GM23338 (cell line): ENCODE results near the gene MRPL1. TPM values are rescaled to one million over a fixed set of nuclear protein-coding genes. Genes with fewer than 3 reads are reported as not detected.

Experiments used
- ATAC-seq: fragments of 200-7000 bp; cut with Tn5 transposase; 3 replicates; pipeline ENCODE4 v1.9.1; 2020
- DNase-seq: peaks from one replicate; pipeline ENCODE4 v3.0.0-alpha.2; 2015; ENCODE audit warnings: low spot score
- H2AFZ ChIP-seq: fragments of 200-600 bp; sonication (generic); 2 replicates; pipeline ENCODE4 v1.8.0; 2016; ENCODE audit warnings: antibody characterized with exemption, mild to moderate bottlenecking, moderate library complexity
- H3F3A ChIP-seq: fragments of 200-600 bp; sonication (generic); replicated peaks from 2 replicates; pipeline ENCODE4 v1.8.0; 2017; ENCODE audit warnings: antibody characterized with exemption, mixed run types, low read depth
- H3K27ac ChIP-seq: fragments of 200-600 bp; sonication (generic); 2 replicates; pipeline ENCODE4 v1.6.1; 2016; ENCODE audit warnings: low read depth
- H3K27me3 ChIP-seq: fragments of 200-600 bp; sonication (generic); 2 replicates; pipeline ENCODE4 v1.8.0; 2016; ENCODE audit warnings: mild to moderate bottlenecking, mixed run types, moderate library complexity; ENCODE audit not compliant: insufficient read depth
- H3K36me3 ChIP-seq: fragments of 200-600 bp; sonication (generic); 2 replicates; pipeline ENCODE4 v1.8.0; 2016; ENCODE audit warnings: mild to moderate bottlenecking; ENCODE audit not compliant: insufficient read depth
- H3K4me1 ChIP-seq: fragments of 200-600 bp; sonication (generic); 2 replicates; pipeline ENCODE4 v1.8.0; 2016; ENCODE audit warnings: mild to moderate bottlenecking, moderate library complexity; ENCODE audit not compliant: insufficient read depth
- H3K4me2 ChIP-seq: fragments of 200-600 bp; sonication (generic); 2 replicates; pipeline ENCODE4 v1.7.1; 2017; ENCODE audit warnings: mixed run types
- H3K4me3 ChIP-seq: fragments of 200-600 bp; sonication (generic); 2 replicates; pipeline ENCODE4 v1.6.1; 2016; ENCODE audit warnings: mixed run types
- H3K79me2 ChIP-seq: fragments of 200-600 bp; sonication (generic); replicated peaks from 2 replicates; pipeline ENCODE4 v1.8.0; 2017; ENCODE audit warnings: mild to moderate bottlenecking; ENCODE audit not compliant: insufficient read depth
- H3K9me2 ChIP-seq: fragments of 200-600 bp; sonication (generic); 2 replicates; pipeline ENCODE4 v1.8.0; 2017; ENCODE audit not compliant: insufficient read depth
- H4K20me1 ChIP-seq: fragments of 200-600 bp; sonication (generic); replicated peaks from 2 replicates; pipeline ENCODE4 v1.8.0; 2017; ENCODE audit warnings: mild to moderate bottlenecking; ENCODE audit not compliant: insufficient read depth
- H3K27ac Mint-ChIP-seq: 2 replicates; pipeline ENCODE4 v1.8.0; 2020; ENCODE audit warnings: inconsistent platforms, mild to moderate bottlenecking, moderate library complexity, mixed read lengths
- H3K27me3 Mint-ChIP-seq: 3 replicates; pipeline ENCODE4 v1.8.0; 2022; ENCODE audit warnings: low read depth, mild to moderate bottlenecking, moderate library complexity, mixed read lengths, inconsistent platforms; ENCODE audit not compliant: insufficient read depth, poor library complexity
- H3K36me3 Mint-ChIP-seq: 3 replicates; pipeline ENCODE4 v1.8.0; 2021; ENCODE audit warnings: low read depth, mild to moderate bottlenecking, inconsistent platforms, moderate library complexity, mixed read lengths
- H3K4me1 Mint-ChIP-seq: 3 replicates; pipeline ENCODE4 v1.8.0; 2020; ENCODE audit warnings: mild to moderate bottlenecking, inconsistent platforms, mixed read lengths
- H3K4me3 Mint-ChIP-seq: 3 replicates; pipeline ENCODE4 v1.8.0; 2021; ENCODE audit warnings: moderate library complexity, mild to moderate bottlenecking, inconsistent platforms, mixed read lengths
- H3K9me3 Mint-ChIP-seq: 3 replicates; pipeline ENCODE4 v1.8.0; 2020; ENCODE audit warnings: moderate library complexity, mild to moderate bottlenecking, inconsistent platforms, mixed read lengths
- EZH2phosphoT487 ChIP-seq: fragments of 200-600 bp; sonication (generic); IDR thresholded peaks from one replicate; pipeline ENCODE4 v1.8.1; 2018; ENCODE audit warnings: antibody characterized with exemption; ENCODE audit not compliant: unreplicated experiment
- JUNB ChIP-seq: IDR thresholded peaks from one replicate; pipeline ENCODE4 v1.6.1; 2016; ENCODE audit warnings: antibody characterized with exemption; ENCODE audit not compliant: unreplicated experiment
- NANOG ChIP-seq: IDR thresholded peaks from 2 replicates; pipeline ENCODE4 v1.6.1; 2016; ENCODE audit warnings: antibody characterized with exemption, borderline replicate concordance
- POLR2AphosphoS5 ChIP-seq: IDR thresholded peaks from 2 replicates; pipeline ENCODE4 v1.6.1; 2016; ENCODE audit warnings: antibody characterized with exemption, low read depth
- STAT1 ChIP-seq: IDR thresholded peaks from one replicate; pipeline ENCODE4 v1.6.1; 2016; ENCODE audit warnings: antibody characterized with exemption; ENCODE audit not compliant: unreplicated experiment
- ZNF114 ChIP-seq: fragments of 250-450 bp; sonication (Bioruptor Pico); IDR thresholded peaks from 2 replicates; pipeline ENCODE4 v1.5.0; 2020; ENCODE audit warnings: mild to moderate bottlenecking, moderate library complexity
- ZNF331 ChIP-seq: fragments of 250-450 bp; sonication (Bioruptor Pico); IDR thresholded peaks from 2 replicates; pipeline ENCODE4 v1.5.0; 2020; ENCODE audit warnings: low read depth, mild to moderate bottlenecking, moderate library complexity
- polyA plus RNA-seq: library from polyadenylated mRNA; unstranded; fragments of >200 nt; fragmentation: Nextera tagmentation; extraction: Ambion mirVana; gene quantifications from 2 replicates; pipeline ENCODE4 v1.2.1, GENCODE V29; 2016
- total RNA-seq: library from RNA; depleted of rRNA; stranded (reverse); fragments of >200 nt; shearing (Covaris generic); gene quantifications from 2 replicates; pipeline ENCODE4 v1.2.3, GENCODE V29; 2014
- TF ChIP-seq, protein P1 (sequence below): fragments of 250-450 bp; sonication (Bioruptor Pico); IDR thresholded peaks from 2 replicates; pipeline ENCODE4 v1.5.0; 2020; ENCODE audit warnings: mild to moderate bottlenecking, moderate library complexity
- TF ChIP-seq, protein P2 (sequence below): IDR thresholded peaks from 2 replicates; pipeline ENCODE4 v1.6.1; 2016; ENCODE audit warnings: antibody characterized with exemption
- TF ChIP-seq, protein P3 (sequence below), 2 experiments: fragments of 200-600 bp in 1 of 2; sonication (generic) in 1 of 2; conservative IDR thresholded peaks; 2 replicates each; pipeline versions ENCODE4 v1.5.1 to v1.6.1; 2016 to 2017; ENCODE audit warnings: antibody characterized with exemption in 2 of 2, low read depth in 2 of 2, mild to moderate bottlenecking in 2 of 2, moderate library complexity in 1 of 2
- TF ChIP-seq, protein P4 (sequence below): IDR thresholded peaks from one replicate; pipeline ENCODE4 v1.6.1; 2018; ENCODE audit warnings: antibody characterized with exemption; ENCODE audit not compliant: unreplicated experiment

Gene MRPL1
- total and polyA plus RNA-seq, 2 experiments from 2014 or later = 29.2 to 46.5 TPM

DNA sequence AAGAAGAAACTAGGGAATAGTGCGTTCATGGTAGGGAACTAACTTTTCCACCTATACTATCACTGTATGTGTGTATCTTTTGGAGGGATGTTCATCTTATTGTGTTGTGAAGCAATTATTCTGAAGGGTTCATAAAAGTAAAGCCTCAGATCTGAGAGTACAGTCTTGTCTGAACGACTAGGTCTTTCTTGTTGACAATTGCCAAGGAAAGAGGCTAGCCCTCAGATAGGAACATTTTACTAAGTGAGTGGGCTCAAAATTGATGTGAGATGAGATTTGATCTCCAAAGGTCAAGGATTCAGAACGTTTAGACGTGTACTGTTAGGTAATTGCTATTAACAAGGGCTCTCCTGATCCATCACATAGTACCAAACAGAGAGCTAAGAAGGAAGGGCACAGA lies 28.2 kb upstream of the MRPL1 start (continued):
- TF ChIP-seq, protein P1, sequence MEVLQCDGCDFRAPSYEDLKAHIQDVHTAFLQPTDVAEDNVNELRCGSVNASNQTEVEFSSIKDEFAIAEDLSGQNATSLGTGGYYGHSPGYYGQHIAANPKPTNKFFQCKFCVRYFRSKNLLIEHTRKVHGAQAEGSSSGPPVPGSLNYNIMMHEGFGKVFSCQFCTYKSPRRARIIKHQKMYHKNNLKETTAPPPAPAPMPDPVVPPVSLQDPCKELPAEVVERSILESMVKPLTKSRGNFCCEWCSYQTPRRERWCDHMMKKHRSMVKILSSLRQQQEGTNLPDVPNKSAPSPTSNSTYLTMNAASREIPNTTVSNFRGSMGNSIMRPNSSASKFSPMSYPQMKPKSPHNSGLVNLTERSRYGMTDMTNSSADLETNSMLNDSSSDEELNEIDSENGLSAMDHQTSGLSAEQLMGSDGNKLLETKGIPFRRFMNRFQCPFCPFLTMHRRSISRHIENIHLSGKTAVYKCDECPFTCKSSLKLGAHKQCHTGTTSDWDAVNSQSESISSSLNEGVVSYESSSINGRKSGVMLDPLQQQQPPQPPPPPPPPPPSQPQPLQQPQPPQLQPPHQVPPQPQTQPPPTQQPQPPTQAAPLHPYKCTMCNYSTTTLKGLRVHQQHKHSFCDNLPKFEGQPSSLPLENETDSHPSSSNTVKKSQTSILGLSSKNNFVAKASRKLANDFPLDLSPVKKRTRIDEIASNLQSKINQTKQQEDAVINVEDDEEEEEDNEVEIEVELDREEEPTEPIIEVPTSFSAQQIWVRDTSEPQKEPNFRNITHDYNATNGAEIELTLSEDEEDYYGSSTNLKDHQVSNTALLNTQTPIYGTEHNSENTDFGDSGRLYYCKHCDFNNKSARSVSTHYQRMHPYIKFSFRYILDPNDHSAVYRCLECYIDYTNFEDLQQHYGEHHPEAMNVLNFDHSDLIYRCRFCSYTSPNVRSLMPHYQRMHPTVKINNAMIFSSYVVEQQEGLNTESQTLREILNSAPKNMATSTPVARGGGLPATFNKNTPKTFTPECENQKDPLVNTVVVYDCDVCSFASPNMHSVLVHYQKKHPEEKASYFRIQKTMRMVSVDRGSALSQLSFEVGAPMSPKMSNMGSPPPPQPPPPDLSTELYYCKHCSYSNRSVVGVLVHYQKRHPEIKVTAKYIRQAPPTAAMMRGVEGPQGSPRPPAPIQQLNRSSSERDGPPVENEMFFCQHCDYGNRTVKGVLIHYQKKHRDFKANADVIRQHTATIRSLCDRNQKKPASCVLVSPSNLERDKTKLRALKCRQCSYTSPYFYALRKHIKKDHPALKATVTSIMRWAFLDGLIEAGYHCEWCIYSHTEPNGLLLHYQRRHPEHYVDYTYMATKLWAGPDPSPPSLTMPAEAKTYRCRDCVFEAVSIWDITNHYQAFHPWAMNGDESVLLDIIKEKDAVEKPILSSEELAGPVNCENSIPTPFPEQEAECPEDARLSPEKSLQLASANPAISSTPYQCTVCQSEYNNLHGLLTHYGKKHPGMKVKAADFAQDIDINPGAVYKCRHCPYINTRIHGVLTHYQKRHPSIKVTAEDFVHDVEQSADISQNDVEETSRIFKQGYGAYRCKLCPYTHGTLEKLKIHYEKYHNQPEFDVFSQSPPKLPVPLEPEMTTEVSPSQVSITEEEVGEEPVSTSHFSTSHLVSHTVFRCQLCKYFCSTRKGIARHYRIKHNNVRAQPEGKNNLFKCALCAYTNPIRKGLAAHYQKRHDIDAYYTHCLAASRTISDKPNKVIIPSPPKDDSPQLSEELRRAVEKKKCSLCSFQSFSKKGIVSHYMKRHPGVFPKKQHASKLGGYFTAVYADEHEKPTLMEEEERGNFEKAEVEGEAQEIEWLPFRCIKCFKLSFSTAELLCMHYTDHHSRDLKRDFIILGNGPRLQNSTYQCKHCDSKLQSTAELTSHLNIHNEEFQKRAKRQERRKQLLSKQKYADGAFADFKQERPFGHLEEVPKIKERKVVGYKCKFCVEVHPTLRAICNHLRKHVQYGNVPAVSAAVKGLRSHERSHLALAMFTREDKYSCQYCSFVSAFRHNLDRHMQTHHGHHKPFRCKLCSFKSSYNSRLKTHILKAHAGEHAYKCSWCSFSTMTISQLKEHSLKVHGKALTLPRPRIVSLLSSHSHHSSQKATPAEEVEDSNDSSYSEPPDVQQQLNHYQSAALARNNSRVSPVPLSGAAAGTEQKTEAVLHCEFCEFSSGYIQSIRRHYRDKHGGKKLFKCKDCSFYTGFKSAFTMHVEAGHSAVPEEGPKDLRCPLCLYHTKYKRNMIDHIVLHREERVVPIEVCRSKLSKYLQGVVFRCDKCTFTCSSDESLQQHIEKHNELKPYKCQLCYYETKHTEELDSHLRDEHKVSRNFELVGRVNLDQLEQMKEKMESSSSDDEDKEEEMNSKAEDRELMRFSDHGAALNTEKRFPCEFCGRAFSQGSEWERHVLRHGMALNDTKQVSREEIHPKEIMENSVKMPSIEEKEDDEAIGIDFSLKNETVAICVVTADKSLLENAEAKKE (CRISPR knock-in tag) = no peak
- TF ChIP-seq ZNF331 (CRISPR knock-in tag) (no peak), ZNF114 (CRISPR knock-in tag) (no peak), POLR2AphosphoS5 (no peak), JUNB (no peak), EZH2phosphoT487 (no peak)
- TF ChIP-seq, protein P2, sequence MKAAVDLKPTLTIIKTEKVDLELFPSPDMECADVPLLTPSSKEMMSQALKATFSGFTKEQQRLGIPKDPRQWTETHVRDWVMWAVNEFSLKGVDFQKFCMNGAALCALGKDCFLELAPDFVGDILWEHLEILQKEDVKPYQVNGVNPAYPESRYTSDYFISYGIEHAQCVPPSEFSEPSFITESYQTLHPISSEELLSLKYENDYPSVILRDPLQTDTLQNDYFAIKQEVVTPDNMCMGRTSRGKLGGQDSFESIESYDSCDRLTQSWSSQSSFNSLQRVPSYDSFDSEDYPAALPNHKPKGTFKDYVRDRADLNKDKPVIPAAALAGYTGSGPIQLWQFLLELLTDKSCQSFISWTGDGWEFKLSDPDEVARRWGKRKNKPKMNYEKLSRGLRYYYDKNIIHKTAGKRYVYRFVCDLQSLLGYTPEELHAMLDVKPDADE = no peak

DNA sequence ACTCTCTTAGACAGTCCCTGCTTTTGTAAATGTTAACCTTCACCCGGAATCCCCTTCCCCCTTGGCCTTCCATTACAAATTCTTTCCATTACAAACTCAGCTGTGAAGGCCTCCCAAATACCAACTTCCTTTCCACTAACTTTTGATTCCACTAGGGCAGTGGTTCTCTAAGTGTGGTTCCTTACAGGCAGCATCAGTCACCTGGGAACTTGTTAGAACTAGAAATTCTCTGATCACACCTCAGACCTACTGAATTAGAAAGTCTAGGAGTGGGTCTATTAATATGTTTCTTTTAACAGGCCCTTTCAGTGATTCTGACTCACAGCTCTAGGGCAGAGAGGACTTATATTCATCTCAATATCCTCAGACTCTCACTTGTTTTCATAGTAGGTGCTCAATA lies 19.0 kb upstream of the MRPL1 start:
- Histone ChIP-seq H2AFZ (peak overlapping the region; percentile 6; the same call in 1 of the 2 replicates), H3K27ac (no peak overlapping the region), H3K27me3 (no peaks in the 10 kb centered on the region), H3F3A (no peaks in the 10 kb centered on the region), H3K36me3 (no peaks in the 10 kb centered on the region), H4K20me1 (no peaks in the 10 kb centered on the region), H3K4me1 (peaks cover 7% of the 10 kb centered on the region), H3K4me2 (no peak overlapping the region), H3K79me2 (no peaks in the 10 kb centered on the region), H3K4me3 (no peak overlapping the region), H3K9me2 (no peaks in the 10 kb centered on the region)
- no peak overlapping the region for H3K27ac Mint-ChIP-seq
- peaks cover 2% of the 10 kb centered on the region for H3K27me3 Mint-ChIP-seq
- H3K4me1 Mint-ChIP-seq = peaks cover 11% of the 10 kb centered on the region; the same call in 2 of the 3 replicates
- no peak overlapping the region for H3K4me3 Mint-ChIP-seq
- DNase-seq = peak; percentile 29
- H3K9me3 Mint-ChIP-seq = no peaks in the 10 kb centered on the region
- ATAC-seq = peak; percentile 25; the same call in 1 of the 3 replicates
- no peaks in the 10 kb centered on the region for H3K36me3 Mint-ChIP-seq
- TF ChIP-seq JUNB (no peak), ZNF114 (CRISPR knock-in tag) (no peak), EZH2phosphoT487 (no peak), POLR2AphosphoS5 (no peak), NANOG (no peak), STAT1 (no peak), ZNF331 (CRISPR knock-in tag) (no peak)
- TF ChIP-seq, protein P2 = no peak
- TF ChIP-seq, protein P3, sequence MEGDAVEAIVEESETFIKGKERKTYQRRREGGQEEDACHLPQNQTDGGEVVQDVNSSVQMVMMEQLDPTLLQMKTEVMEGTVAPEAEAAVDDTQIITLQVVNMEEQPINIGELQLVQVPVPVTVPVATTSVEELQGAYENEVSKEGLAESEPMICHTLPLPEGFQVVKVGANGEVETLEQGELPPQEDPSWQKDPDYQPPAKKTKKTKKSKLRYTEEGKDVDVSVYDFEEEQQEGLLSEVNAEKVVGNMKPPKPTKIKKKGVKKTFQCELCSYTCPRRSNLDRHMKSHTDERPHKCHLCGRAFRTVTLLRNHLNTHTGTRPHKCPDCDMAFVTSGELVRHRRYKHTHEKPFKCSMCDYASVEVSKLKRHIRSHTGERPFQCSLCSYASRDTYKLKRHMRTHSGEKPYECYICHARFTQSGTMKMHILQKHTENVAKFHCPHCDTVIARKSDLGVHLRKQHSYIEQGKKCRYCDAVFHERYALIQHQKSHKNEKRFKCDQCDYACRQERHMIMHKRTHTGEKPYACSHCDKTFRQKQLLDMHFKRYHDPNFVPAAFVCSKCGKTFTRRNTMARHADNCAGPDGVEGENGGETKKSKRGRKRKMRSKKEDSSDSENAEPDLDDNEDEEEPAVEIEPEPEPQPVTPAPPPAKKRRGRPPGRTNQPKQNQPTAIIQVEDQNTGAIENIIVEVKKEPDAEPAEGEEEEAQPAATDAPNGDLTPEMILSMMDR (conservative IDR thresholded peaks at IDR 0.05; ENCODE audit: low read depth in 2 of 2) = no peak
- TF ChIP-seq, protein P4, sequence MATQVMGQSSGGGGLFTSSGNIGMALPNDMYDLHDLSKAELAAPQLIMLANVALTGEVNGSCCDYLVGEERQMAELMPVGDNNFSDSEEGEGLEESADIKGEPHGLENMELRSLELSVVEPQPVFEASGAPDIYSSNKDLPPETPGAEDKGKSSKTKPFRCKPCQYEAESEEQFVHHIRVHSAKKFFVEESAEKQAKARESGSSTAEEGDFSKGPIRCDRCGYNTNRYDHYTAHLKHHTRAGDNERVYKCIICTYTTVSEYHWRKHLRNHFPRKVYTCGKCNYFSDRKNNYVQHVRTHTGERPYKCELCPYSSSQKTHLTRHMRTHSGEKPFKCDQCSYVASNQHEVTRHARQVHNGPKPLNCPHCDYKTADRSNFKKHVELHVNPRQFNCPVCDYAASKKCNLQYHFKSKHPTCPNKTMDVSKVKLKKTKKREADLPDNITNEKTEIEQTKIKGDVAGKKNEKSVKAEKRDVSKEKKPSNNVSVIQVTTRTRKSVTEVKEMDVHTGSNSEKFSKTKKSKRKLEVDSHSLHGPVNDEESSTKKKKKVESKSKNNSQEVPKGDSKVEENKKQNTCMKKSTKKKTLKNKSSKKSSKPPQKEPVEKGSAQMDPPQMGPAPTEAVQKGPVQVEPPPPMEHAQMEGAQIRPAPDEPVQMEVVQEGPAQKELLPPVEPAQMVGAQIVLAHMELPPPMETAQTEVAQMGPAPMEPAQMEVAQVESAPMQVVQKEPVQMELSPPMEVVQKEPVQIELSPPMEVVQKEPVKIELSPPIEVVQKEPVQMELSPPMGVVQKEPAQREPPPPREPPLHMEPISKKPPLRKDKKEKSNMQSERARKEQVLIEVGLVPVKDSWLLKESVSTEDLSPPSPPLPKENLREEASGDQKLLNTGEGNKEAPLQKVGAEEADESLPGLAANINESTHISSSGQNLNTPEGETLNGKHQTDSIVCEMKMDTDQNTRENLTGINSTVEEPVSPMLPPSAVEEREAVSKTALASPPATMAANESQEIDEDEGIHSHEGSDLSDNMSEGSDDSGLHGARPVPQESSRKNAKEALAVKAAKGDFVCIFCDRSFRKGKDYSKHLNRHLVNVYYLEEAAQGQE = no peak
